H1 (cell line): ENCODE data around the gene CASK.

Source experiments
- CTCF ChIP-seq, 3 experiments: IDR thresholded peaks; 1 replicate in 2 of 3; 2 replicates in 1 of 3; pipeline versions ENCODE4 v1.5.1 to v1.6.1; 2011; ENCODE audit warnings: low read length in 3 of 3, mild to moderate bottlenecking in 3 of 3, inconsistent platforms in 2 of 3, low read depth in 1 of 3, moderate library complexity in 1 of 3; ENCODE audit not compliant: insufficient read depth in 1 of 3; ENCODE audit errors: control extremely low read depth in 1 of 3
- MAX ChIP-seq: IDR thresholded peaks from 2 replicates; pipeline ENCODE4 v1.6.1; 2012; ENCODE audit warnings: inconsistent platforms
- POLR2AphosphoS5 ChIP-seq: IDR thresholded peaks from 2 replicates; pipeline ENCODE4 v1.6.1; 2011; ENCODE audit warnings: low read depth, low read length
- TAF1 ChIP-seq: IDR thresholded peaks from 2 replicates; pipeline ENCODE4 v1.6.1; 2011; ENCODE audit warnings: mild to moderate bottlenecking, low read depth, low read length
- TF ChIP-seq, protein P1 (sequence below): IDR thresholded peaks from 2 replicates; pipeline ENCODE4 v1.6.1; 2011; ENCODE audit warnings: low read depth, mild to moderate bottlenecking, low read length; ENCODE audit not compliant: insufficient read depth

DNA sequence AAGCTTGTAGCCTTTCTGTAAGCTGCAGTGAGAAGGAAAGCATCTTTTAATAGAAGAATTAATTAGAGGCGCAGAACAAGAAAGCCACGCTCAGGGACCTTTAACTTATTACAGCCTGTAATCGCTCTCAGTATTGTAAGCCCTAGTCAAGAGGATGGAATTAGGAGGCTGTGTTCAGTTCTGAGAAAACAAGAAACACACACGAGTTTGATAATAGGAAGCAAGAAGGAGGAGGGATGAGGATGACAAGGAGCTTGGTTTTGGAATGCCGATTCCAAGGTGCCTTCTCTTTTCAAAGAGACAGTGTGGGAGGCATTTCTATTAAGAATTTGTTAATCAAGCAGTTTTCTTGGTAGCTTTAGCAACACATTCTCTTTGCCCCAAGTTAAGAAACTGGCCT lies 406.9 kb downstream of the CASK start:
- TF ChIP-seq CTCF (IDR thresholded peaks at IDR 0.05; ENCODE audit: control extremely low read depth in 1 of 3, insufficient read depth in 1 of 3, low read depth in 1 of 3, low read length in 3 of 3) = no peak
- TF ChIP-seq TAF1 = no peak
- TF ChIP-seq, protein P1, sequence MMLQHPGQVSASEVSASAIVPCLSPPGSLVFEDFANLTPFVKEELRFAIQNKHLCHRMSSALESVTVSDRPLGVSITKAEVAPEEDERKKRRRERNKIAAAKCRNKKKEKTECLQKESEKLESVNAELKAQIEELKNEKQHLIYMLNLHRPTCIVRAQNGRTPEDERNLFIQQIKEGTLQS = no peak
- no peak for TF ChIP-seq POLR2AphosphoS5
- no peak for TF ChIP-seq MAX
